ENCODE data around the gene PDHA1. TPM values are rescaled to one million over a fixed set of nuclear protein-coding genes. Genes with fewer than 3 reads are reported as not detected.

Gene PDHA1
- total and polyA plus RNA-seq, 2 experiments from 2014 or later, result 77.3 to 257 TPM

DNA sequence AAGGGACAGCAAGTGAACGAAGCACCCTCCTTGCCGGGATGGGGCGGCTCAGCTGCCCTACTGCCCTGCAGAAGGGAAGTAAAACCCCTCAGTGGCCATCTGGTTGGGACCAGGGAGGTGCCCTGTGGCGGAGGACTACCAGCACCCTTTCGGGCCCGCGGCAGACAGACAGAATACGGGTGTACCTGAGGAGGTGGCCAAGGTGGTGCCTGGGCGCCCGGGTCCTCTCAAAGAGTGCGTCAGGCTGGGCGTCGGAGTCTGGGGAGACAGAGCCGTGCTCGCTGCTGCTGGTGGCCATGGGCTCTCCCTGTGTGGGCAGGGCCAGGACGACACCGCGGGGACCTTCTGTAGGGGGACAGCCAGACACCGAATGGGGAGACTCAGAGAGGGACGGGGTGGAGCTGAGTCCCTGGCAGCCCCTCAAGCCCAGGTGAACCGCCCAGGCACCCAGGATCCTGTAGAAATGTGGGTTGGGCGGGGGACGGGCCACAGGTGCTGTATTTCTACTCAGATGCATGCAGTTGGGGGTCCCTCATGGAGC, 29.7 kb downstream of the PDHA1 start:
- Histone ChIP-seq H3K4me3 (peak overlapping the region; percentile 73), H3F3A (replicated peaks; ENCODE audit: low read depth) (no peaks in the 10 kb centered on the region), H3K9me2 (ENCODE audit: insufficient read depth) (no peaks in the 10 kb centered on the region), H2AFZ (0 out of 2 replicates have a peak overlapping the region, but pooled peaks have one; percentile 43), H3K4me1 (ENCODE audit: insufficient read depth) (no peaks in the 10 kb centered on the region), H3K27me3 (ENCODE audit: insufficient read depth) (0 out of 2 replicates have a peak, but pooled peaks cover 3% of the 10 kb centered on the region), H4K20me1 (replicated peaks; ENCODE audit: insufficient read depth) (no peaks in the 10 kb centered on the region), H3K79me2 (replicated peaks; ENCODE audit: insufficient read depth) (no peaks in the 10 kb centered on the region), H3K27ac (ENCODE audit: low read depth) (no peak overlapping the region), H3K4me2 (peak overlapping the region; percentile 74), H3K36me3 (ENCODE audit: insufficient read depth) (no peaks in the 10 kb centered on the region)
- Mint-ChIP-seq H3K4me1 (0 out of 3 replicates have a peak, but pooled peaks cover 2% of the 10 kb centered on the region), H3K4me3 (peak overlapping the region; percentile 87), H3K36me3 (ENCODE audit: low read depth) (no peaks in the 10 kb centered on the region), H3K27me3 (ENCODE audit: insufficient read depth, low read depth, poor library complexity) (peaks cover 5% of the 10 kb centered on the region), H3K27ac (no peak overlapping the region), H3K9me3 (no peaks in the 10 kb centered on the region)
- ATAC-seq, result peak; percentile 49
- TF ChIP-seq EZH2phosphoT487 (IDR thresholded peaks at IDR 0.05; ENCODE audit: unreplicated experiment) (no peak), ZNF114 (CRISPR knock-in tag; IDR thresholded peaks at IDR 0.05) (no peak), ZNF331 (CRISPR knock-in tag; IDR thresholded peaks at IDR 0.05; ENCODE audit: low read depth) (no peak), CREB1 (CRISPR knock-in tag; IDR thresholded peaks at IDR 0.05; ENCODE audit: low read depth) (no peak), JUNB (IDR thresholded peaks at IDR 0.05; ENCODE audit: unreplicated experiment) (no peak), EZH2 (IDR thresholded peaks at IDR 0.05; ENCODE audit: low read depth, unreplicated experiment) (no peak), STAT1 (IDR thresholded peaks at IDR 0.05; ENCODE audit: unreplicated experiment) (no peak), NANOG (IDR thresholded peaks at IDR 0.05; ENCODE audit: borderline replicate concordance) (no peak), POLR2AphosphoS5 (IDR thresholded peaks at IDR 0.05; ENCODE audit: low read depth) (no peak)
- TF ChIP-seq, protein P1, sequence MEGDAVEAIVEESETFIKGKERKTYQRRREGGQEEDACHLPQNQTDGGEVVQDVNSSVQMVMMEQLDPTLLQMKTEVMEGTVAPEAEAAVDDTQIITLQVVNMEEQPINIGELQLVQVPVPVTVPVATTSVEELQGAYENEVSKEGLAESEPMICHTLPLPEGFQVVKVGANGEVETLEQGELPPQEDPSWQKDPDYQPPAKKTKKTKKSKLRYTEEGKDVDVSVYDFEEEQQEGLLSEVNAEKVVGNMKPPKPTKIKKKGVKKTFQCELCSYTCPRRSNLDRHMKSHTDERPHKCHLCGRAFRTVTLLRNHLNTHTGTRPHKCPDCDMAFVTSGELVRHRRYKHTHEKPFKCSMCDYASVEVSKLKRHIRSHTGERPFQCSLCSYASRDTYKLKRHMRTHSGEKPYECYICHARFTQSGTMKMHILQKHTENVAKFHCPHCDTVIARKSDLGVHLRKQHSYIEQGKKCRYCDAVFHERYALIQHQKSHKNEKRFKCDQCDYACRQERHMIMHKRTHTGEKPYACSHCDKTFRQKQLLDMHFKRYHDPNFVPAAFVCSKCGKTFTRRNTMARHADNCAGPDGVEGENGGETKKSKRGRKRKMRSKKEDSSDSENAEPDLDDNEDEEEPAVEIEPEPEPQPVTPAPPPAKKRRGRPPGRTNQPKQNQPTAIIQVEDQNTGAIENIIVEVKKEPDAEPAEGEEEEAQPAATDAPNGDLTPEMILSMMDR (conservative IDR thresholded peaks at IDR 0.05; ENCODE audit: low read depth in 2 of 2), result no peak
- TF ChIP-seq, protein P2, sequence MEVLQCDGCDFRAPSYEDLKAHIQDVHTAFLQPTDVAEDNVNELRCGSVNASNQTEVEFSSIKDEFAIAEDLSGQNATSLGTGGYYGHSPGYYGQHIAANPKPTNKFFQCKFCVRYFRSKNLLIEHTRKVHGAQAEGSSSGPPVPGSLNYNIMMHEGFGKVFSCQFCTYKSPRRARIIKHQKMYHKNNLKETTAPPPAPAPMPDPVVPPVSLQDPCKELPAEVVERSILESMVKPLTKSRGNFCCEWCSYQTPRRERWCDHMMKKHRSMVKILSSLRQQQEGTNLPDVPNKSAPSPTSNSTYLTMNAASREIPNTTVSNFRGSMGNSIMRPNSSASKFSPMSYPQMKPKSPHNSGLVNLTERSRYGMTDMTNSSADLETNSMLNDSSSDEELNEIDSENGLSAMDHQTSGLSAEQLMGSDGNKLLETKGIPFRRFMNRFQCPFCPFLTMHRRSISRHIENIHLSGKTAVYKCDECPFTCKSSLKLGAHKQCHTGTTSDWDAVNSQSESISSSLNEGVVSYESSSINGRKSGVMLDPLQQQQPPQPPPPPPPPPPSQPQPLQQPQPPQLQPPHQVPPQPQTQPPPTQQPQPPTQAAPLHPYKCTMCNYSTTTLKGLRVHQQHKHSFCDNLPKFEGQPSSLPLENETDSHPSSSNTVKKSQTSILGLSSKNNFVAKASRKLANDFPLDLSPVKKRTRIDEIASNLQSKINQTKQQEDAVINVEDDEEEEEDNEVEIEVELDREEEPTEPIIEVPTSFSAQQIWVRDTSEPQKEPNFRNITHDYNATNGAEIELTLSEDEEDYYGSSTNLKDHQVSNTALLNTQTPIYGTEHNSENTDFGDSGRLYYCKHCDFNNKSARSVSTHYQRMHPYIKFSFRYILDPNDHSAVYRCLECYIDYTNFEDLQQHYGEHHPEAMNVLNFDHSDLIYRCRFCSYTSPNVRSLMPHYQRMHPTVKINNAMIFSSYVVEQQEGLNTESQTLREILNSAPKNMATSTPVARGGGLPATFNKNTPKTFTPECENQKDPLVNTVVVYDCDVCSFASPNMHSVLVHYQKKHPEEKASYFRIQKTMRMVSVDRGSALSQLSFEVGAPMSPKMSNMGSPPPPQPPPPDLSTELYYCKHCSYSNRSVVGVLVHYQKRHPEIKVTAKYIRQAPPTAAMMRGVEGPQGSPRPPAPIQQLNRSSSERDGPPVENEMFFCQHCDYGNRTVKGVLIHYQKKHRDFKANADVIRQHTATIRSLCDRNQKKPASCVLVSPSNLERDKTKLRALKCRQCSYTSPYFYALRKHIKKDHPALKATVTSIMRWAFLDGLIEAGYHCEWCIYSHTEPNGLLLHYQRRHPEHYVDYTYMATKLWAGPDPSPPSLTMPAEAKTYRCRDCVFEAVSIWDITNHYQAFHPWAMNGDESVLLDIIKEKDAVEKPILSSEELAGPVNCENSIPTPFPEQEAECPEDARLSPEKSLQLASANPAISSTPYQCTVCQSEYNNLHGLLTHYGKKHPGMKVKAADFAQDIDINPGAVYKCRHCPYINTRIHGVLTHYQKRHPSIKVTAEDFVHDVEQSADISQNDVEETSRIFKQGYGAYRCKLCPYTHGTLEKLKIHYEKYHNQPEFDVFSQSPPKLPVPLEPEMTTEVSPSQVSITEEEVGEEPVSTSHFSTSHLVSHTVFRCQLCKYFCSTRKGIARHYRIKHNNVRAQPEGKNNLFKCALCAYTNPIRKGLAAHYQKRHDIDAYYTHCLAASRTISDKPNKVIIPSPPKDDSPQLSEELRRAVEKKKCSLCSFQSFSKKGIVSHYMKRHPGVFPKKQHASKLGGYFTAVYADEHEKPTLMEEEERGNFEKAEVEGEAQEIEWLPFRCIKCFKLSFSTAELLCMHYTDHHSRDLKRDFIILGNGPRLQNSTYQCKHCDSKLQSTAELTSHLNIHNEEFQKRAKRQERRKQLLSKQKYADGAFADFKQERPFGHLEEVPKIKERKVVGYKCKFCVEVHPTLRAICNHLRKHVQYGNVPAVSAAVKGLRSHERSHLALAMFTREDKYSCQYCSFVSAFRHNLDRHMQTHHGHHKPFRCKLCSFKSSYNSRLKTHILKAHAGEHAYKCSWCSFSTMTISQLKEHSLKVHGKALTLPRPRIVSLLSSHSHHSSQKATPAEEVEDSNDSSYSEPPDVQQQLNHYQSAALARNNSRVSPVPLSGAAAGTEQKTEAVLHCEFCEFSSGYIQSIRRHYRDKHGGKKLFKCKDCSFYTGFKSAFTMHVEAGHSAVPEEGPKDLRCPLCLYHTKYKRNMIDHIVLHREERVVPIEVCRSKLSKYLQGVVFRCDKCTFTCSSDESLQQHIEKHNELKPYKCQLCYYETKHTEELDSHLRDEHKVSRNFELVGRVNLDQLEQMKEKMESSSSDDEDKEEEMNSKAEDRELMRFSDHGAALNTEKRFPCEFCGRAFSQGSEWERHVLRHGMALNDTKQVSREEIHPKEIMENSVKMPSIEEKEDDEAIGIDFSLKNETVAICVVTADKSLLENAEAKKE (CRISPR knock-in tag; IDR thresholded peaks at IDR 0.05), result no peak
- TF ChIP-seq, protein P3, sequence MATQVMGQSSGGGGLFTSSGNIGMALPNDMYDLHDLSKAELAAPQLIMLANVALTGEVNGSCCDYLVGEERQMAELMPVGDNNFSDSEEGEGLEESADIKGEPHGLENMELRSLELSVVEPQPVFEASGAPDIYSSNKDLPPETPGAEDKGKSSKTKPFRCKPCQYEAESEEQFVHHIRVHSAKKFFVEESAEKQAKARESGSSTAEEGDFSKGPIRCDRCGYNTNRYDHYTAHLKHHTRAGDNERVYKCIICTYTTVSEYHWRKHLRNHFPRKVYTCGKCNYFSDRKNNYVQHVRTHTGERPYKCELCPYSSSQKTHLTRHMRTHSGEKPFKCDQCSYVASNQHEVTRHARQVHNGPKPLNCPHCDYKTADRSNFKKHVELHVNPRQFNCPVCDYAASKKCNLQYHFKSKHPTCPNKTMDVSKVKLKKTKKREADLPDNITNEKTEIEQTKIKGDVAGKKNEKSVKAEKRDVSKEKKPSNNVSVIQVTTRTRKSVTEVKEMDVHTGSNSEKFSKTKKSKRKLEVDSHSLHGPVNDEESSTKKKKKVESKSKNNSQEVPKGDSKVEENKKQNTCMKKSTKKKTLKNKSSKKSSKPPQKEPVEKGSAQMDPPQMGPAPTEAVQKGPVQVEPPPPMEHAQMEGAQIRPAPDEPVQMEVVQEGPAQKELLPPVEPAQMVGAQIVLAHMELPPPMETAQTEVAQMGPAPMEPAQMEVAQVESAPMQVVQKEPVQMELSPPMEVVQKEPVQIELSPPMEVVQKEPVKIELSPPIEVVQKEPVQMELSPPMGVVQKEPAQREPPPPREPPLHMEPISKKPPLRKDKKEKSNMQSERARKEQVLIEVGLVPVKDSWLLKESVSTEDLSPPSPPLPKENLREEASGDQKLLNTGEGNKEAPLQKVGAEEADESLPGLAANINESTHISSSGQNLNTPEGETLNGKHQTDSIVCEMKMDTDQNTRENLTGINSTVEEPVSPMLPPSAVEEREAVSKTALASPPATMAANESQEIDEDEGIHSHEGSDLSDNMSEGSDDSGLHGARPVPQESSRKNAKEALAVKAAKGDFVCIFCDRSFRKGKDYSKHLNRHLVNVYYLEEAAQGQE (IDR thresholded peaks at IDR 0.05; ENCODE audit: unreplicated experiment), result no peak
- TF ChIP-seq, protein P4, sequence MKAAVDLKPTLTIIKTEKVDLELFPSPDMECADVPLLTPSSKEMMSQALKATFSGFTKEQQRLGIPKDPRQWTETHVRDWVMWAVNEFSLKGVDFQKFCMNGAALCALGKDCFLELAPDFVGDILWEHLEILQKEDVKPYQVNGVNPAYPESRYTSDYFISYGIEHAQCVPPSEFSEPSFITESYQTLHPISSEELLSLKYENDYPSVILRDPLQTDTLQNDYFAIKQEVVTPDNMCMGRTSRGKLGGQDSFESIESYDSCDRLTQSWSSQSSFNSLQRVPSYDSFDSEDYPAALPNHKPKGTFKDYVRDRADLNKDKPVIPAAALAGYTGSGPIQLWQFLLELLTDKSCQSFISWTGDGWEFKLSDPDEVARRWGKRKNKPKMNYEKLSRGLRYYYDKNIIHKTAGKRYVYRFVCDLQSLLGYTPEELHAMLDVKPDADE (IDR thresholded peaks at IDR 0.05), result no peak
- DNase-seq (ENCODE audit: low spot score), result peak; percentile 19

Data from GM23338 (cell line).